ENCODE data around the gene SHANK2. TPM values are rescaled to one million over a fixed set of nuclear protein-coding genes. Genes with fewer than 3 reads are reported as not detected.

Gene SHANK2
- total RNA-seq, 1 donor from 2014 or later = 59.8 TPM

DNA sequence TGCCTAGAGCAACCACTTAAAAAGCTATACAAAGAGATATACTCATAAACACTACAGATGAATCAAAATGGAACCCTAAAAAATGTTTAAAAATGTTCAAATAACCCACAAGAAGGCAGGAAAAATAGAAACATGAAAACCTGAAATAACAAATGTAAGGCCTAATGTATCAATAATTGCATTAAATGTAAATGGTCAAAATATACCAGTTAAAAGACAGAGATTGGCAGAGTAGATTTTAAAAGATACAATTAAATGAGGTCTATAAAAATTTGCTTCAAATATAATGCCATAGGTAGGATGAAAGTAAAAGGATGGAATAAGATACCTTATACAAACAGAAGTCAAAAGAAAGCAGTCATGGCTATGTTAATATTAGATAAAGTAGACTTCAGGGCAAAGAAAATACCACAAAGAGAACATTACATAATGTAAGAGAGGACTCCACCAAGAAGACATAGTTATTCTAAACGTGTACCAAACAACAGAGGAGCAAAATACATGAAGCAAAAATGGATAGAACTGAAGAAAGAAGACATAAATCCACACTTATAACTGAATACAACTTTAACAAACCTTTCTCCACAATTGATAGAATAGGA lies 25.2 kb downstream of the SHANK2 start:
- no peak overlapping the region for H3K4me3 ChIP-seq
- no peaks in the 10 kb centered on the region for H3K4me1 ChIP-seq
- no peak for DNase-seq
- peaks cover 25% of the 10 kb centered on the region for H3K9me3 ChIP-seq
- peaks cover 4% of the 10 kb centered on the region for H3K36me3 ChIP-seq
- intact Hi-C loops (cut with DNase I) = no loop called here
- TF ChIP-seq, protein P1, sequence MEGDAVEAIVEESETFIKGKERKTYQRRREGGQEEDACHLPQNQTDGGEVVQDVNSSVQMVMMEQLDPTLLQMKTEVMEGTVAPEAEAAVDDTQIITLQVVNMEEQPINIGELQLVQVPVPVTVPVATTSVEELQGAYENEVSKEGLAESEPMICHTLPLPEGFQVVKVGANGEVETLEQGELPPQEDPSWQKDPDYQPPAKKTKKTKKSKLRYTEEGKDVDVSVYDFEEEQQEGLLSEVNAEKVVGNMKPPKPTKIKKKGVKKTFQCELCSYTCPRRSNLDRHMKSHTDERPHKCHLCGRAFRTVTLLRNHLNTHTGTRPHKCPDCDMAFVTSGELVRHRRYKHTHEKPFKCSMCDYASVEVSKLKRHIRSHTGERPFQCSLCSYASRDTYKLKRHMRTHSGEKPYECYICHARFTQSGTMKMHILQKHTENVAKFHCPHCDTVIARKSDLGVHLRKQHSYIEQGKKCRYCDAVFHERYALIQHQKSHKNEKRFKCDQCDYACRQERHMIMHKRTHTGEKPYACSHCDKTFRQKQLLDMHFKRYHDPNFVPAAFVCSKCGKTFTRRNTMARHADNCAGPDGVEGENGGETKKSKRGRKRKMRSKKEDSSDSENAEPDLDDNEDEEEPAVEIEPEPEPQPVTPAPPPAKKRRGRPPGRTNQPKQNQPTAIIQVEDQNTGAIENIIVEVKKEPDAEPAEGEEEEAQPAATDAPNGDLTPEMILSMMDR (IDR thresholded peaks at IDR 0.05) = no peak
- no peak for ATAC-seq
- H3K27me3 ChIP-seq (ENCODE audit: low read depth) = no peaks in the 10 kb centered on the region
- H3K27ac ChIP-seq = no peak overlapping the region

DNA sequence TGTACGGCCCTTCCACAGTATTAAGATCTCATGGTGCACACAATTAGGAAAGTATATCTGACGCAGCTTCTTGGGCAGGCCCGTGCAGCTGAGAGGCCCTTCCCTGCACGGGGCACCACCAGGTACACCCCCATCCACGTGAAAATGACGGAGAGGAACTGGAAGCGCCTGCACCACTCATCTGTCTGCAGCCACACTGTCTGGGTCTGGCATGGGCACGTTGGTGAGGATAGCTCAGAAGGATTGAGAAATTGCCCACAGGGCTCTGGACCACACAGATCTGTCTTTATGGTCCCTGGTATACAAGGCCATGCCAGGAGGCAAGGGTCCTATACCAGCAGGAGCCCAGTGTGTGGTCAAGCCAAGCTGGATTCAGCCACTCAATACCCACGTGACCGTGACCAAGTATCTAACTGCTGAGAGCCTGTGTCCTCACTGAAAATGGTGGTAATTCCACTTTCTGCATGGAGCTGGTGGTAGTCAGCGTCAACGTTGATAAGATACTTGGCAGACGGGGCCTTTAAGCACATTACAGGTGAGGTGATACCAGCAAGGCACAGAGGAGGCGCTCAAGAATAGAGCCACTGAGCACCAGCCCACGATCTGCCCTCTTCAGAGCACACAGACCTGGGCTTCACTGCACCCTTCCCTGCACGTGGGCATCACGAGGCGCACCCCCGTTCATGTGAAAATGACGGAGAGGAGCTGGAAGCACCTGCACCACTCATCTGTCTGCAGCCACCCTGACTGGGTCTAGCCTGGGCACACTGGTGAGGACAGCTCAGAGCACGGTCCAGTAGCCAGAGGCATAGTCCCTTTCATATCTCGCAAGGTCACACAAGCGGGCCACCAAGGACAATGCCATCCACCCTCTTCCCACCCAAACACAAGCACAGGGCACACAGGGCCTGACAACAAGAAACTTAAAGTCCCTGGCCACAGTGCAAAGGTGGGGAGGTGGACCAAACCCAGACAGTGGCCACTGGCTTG lies 28.4 kb downstream of the SHANK2 start:
- Histone ChIP-seq H3K36me3 (peaks cover 4% of the 10 kb centered on the region), H3K27ac (no peak overlapping the region), H3K9me3 (peaks cover 25% of the 10 kb centered on the region), H3K4me1 (no peaks in the 10 kb centered on the region), H3K4me3 (no peak overlapping the region), H3K27me3 (ENCODE audit: low read depth) (no peaks in the 10 kb centered on the region)
- TF ChIP-seq, protein P1 (IDR thresholded peaks at IDR 0.05) = no peak
- ATAC-seq = peak; percentile 11 to 28
- intact Hi-C loops (cut with DNase I) = no loop called here
- DNase-seq = peak; percentile 20

DNA sequence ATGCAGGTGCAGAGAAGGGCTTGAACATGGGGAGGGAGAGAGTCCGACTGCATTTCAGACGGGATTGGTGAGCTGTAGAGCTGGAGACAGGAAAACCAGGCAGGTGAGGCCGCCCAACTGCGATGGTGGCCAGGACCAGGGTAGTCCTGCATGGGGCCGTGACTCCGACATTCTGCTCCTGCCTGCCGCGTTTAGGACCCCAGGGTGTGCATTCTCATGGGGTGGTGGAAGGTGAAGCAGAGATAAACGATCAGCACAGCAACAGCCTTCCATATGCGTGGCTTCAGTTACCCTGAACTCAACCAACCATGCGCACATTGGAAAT lies 29.3 kb downstream of the SHANK2 start:
- intact Hi-C loops (cut with DNase I) = no loop called here
- TF ChIP-seq, protein P1 (IDR thresholded peaks at IDR 0.05) = no peak
- Histone ChIP-seq H3K4me1 (no peaks in the 10 kb centered on the region), H3K9me3 (peaks cover 25% of the 10 kb centered on the region), H3K36me3 (peaks cover 4% of the 10 kb centered on the region), H3K27ac (no peak overlapping the region), H3K27me3 (ENCODE audit: low read depth) (no peaks in the 10 kb centered on the region), H3K4me3 (no peak overlapping the region)
- DNase-seq = peak; percentile 35
- ATAC-seq = no peak

DNA sequence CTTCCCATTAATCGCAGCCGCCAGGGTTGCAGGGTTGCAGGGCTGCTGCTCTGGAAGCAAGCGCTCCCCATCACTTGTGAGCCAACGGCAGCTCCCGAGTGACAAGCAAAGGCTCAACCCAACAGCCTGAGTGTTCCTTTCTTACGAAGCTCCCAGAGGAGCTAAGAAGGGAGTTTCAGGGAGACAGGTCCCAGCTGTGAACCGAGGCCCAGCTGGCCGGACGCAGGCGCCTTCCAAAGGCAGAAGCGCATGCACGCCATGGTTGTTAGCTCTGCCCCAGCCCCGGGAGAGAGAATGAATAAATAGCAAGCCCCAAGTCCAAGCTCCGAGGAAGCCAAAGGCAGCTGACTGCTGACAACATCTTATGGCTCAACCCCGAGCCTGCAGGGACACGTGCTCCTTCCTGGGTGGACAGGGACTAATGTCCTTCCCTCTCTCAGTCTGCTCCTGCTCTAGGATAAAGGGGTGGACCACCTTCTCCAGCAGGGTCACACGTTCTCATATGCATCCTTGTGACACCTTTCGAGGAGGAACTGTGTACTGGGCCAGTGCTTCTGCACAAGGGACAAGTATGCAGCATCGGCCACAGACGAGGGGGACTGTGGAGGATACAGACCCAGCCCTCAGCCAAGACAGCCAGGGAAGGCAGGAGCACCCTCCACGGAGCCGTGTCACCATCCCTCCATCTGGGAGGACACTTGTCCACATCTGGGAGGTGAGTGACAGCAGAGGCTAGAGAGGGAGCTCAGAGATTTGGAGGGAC lies 29.9 kb downstream of the SHANK2 start:
- Histone ChIP-seq H3K27ac (no peak overlapping the region), H3K9me3 (peaks cover 20% of the 10 kb centered on the region), H3K4me1 (no peaks in the 10 kb centered on the region), H3K27me3 (ENCODE audit: low read depth) (no peaks in the 10 kb centered on the region), H3K4me3 (no peak overlapping the region), H3K36me3 (peaks cover 4% of the 10 kb centered on the region)
- ATAC-seq (peak in 1 of 2 donors; percentile 45), DNase-seq (peak; percentile 41)
- TF ChIP-seq, protein P1 (IDR thresholded peaks at IDR 0.05) = no peak
- intact Hi-C loops (cut with DNase I) = no loop called here

DNA sequence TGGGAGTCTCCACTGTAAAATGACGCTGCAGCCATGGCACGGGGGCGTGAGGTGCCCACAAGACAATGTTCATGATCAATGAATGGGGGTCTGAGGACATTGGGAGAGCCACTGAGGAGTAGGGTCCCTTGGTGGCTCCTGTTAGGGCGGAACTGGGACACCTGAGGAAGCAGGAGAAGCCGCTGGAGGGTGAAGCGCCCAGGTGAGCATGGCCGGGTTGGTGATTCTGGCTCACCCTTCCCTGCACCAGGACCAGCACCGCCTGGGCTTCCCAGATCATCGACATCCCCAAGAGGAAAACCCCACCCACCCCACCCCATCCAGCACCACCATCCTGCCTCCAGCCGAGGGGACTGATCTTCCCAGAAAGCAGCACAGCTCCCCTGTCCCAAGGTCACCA lies 30.6 kb downstream of the SHANK2 start:
- TF ChIP-seq, protein P1 (IDR thresholded peaks at IDR 0.05) = no peak
- DNase-seq (peak; percentile 34), ATAC-seq (no peak)
- no peaks in the 10 kb centered on the region for H3K27me3 ChIP-seq (ENCODE audit: low read depth)
- intact Hi-C loops (cut with DNase I) = no loop called here
- H3K4me1 ChIP-seq = no peaks in the 10 kb centered on the region
- peaks cover 4% of the 10 kb centered on the region for H3K36me3 ChIP-seq
- H3K27ac ChIP-seq = no peak overlapping the region
- peaks cover 13% of the 10 kb centered on the region for H3K9me3 ChIP-seq
- H3K4me3 ChIP-seq = no peak overlapping the region

All from lower lobe of right lung (tissue), 2 donors.